MCF 10A (cell line): Measurements from ENCODE around the gene UBE3C. TPM values are rescaled to one million over a fixed set of nuclear protein-coding genes. Genes with fewer than 3 reads are reported as not detected.

Experiments
- BruUV-seq: library from RNA; stranded (reverse); fragments of 400-500 nt; replicated peaks from 2 replicates; lab custom pipeline; 2021; lab: Mats Ljungman, UMichigan
- CTCF ChIA-PET: fragments of 300-600 bp; sonication (Branson Sonifier 250); formaldehyde crosslinking; extraction: SDS; loops from one replicate; lab custom pipeline; 2021; ENCODE audit warnings: antibody characterized with exemption, inconsistent platforms; lab: Yijun Ruan, JAX
- POLR2A ChIA-PET: fragments of 300-600, 350-650 bp; sonication (Branson Sonifier 250); formaldehyde crosslinking; extraction: SDS; loops from one replicate; lab custom pipeline; 2020; ENCODE audit warnings: antibody characterized with exemption, inconsistent platforms; lab: Yijun Ruan, JAX
- DNase-seq: peaks from one replicate; pipeline ENCODE4 v3.0.0-alpha.2; 2018; ENCODE audit not compliant: unreplicated experiment
- H3K27ac Mint-ChIP-seq: one replicate; pipeline ENCODE4 v1.8.0; 2022; ENCODE audit warnings: mild to moderate bottlenecking, low read depth, mixed read lengths; ENCODE audit not compliant: unreplicated experiment
- H3K27me3 Mint-ChIP-seq: one replicate; pipeline ENCODE4 v1.8.0; 2022; ENCODE audit warnings: mixed read lengths; ENCODE audit not compliant: insufficient read depth, unreplicated experiment
- H3K36me3 Mint-ChIP-seq: one replicate; pipeline ENCODE4 v1.8.0; 2022; ENCODE audit warnings: mild to moderate bottlenecking, moderate library complexity, mixed read lengths; ENCODE audit not compliant: insufficient read depth, unreplicated experiment
- H3K4me1 Mint-ChIP-seq: one replicate; pipeline ENCODE4 v1.8.0; 2022; ENCODE audit warnings: mixed read lengths; ENCODE audit not compliant: insufficient read depth, unreplicated experiment
- H3K4me3 Mint-ChIP-seq: one replicate; pipeline ENCODE4 v1.8.0; 2022; ENCODE audit warnings: mild to moderate bottlenecking, moderate library complexity, mixed read lengths; ENCODE audit not compliant: unreplicated experiment
- H3K9me3 Mint-ChIP-seq: one replicate; pipeline ENCODE4 v1.8.0; 2022; ENCODE audit warnings: mixed read lengths; ENCODE audit not compliant: unreplicated experiment
- intact Hi-C: fragments of 100-400 bp; cut with micrococcal nuclease; formaldehyde crosslinking; loops from 2 replicates; pipeline ENCODE4 v1.14.1; 2022
- total RNA-seq: library from RNA; stranded (reverse); gene quantifications from 2 replicates; pipeline ENCODE4 v1.2.3, GENCODE V29; 2022
- TF ChIP-seq, protein P1 (sequence below): fragments of 200-600 bp; IDR thresholded peaks from one replicate; pipeline ENCODE4 v1.8.0; 2022; ENCODE audit warnings: antibody characterized with exemption, mild to moderate bottlenecking; ENCODE audit not compliant: unreplicated experiment

UBE3C gene
- total RNA-seq, 1 experiment from 2014 or later, result 72.8 TPM

DNA sequence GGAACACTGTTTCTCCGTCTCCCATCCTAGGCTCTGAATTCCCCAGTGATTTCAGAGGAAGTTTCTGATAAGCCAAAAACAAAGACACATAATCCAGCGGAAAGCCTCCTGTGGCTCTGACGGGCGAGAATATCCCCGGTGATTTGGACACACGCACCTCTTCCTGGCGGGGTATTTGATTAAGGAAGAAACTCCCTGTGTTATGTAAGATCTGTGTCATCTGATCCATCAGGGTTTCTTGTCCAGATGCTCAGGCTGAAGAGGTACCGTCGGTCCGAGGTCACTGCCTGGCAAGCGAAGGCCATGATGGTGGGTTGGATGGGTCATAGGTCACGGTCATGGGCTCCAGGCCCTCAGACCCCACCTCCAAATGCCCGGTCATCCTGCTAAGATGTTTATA lies 158.5 kb downstream of the UBE3C start:
- Mint-ChIP-seq H3K9me3 (no peaks in the 10 kb centered on the region), H3K36me3 (no peaks in the 10 kb centered on the region), H3K27ac (no peak overlapping the region), H3K4me3 (no peak overlapping the region), H3K27me3 (no peaks in the 10 kb centered on the region), H3K4me1 (peaks cover 28% of the 10 kb centered on the region)
- intact Hi-C loops, result no loop called here
- no TSS peak for BruUV-seq
- TF ChIP-seq, protein P1, sequence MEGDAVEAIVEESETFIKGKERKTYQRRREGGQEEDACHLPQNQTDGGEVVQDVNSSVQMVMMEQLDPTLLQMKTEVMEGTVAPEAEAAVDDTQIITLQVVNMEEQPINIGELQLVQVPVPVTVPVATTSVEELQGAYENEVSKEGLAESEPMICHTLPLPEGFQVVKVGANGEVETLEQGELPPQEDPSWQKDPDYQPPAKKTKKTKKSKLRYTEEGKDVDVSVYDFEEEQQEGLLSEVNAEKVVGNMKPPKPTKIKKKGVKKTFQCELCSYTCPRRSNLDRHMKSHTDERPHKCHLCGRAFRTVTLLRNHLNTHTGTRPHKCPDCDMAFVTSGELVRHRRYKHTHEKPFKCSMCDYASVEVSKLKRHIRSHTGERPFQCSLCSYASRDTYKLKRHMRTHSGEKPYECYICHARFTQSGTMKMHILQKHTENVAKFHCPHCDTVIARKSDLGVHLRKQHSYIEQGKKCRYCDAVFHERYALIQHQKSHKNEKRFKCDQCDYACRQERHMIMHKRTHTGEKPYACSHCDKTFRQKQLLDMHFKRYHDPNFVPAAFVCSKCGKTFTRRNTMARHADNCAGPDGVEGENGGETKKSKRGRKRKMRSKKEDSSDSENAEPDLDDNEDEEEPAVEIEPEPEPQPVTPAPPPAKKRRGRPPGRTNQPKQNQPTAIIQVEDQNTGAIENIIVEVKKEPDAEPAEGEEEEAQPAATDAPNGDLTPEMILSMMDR, result no peak
- POLR2A ChIA-PET, result no interaction called here
- no peak for DNase-seq
- CTCF ChIA-PET, result interaction anchor here (0.7 kb wide), 1 partner anchor 42 kb away, joined by 3 read pairs; no protein-coding TSS in a partner anchor

DNA sequence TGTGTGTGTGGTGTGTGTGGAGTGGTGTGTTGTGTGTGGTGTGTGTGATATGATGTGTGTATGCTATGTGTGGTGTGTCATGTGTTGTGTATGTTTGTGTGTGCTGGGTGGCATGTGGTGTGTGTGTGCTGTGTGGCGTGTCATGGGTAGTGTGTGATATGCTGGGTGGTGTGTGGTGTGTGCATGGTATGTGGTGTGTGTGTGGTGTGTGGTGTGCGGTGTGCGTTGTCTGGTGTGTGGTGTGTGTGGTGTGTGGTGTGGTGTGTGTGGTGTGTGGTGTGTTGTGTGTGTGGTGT lies 160.5 kb downstream of the UBE3C start:
- H3K4me1 Mint-ChIP-seq, result peaks cover 26% of the 10 kb centered on the region
- TF ChIP-seq, protein P1, result no peak
- BruUV-seq, result no TSS peak
- intact Hi-C loops, result no loop called here
- POLR2A ChIA-PET, result interaction anchor here (0.6 to 2.5 kb wide), 4 partner anchors 15 to 40 kb away, joined by 3 to 15 read pairs (median 4); no protein-coding TSS in a partner anchor
- no peaks in the 10 kb centered on the region for H3K36me3 Mint-ChIP-seq
- peak overlapping the region; percentile 68 for H3K4me3 Mint-ChIP-seq
- no peak for DNase-seq
- H3K27me3 Mint-ChIP-seq, result no peaks in the 10 kb centered on the region
- CTCF ChIA-PET, result interaction anchor here (1.0 to 2.3 kb wide), 3 partner anchors 12 to 40 kb away, joined by 3 to 15 read pairs (median 3); no protein-coding TSS in a partner anchor
- H3K27ac Mint-ChIP-seq, result peak overlapping the region; percentile 78
- no peaks in the 10 kb centered on the region for H3K9me3 Mint-ChIP-seq

DNA sequence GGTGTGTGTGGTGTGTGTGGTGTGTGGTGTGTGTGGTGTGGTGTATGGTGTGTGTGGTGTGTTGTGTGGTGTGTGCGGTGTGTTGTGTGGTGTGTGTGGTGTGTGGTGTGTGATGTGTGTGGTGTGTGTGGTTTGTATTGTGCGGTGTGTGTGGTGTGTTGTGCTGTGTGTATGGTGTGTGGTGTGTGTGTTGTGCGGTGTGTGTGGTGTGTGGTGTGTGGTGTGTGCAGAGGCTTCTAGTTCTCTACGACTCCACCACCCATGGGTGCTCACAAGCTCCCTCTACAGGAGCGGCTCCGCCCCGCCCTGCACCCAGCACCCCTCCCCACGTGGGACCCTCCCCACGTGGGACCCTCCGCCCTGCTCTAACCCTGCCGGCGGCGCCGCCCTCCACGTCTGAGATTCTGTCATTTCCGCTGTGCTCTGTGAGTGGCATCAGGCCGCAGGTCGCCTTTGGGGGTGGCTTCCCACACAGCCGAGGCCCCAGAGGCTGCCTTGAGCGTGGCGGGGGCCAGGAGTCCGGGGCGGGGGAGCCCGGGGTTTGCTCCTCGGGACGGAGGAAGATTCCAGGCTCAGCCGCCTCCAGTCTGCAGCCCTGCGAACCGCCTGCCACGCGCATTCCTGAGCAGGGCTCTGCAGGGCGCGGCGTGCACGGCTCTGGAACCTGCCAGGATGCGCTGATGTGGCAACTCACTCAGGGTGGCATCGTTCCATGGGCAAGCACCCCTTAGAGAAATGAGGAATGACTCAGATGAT lies 161.1 kb downstream of the UBE3C start:
- H3K9me3 Mint-ChIP-seq, result no peaks in the 10 kb centered on the region
- TF ChIP-seq, protein P1, result peak; percentile 50
- peak overlapping the region; percentile 78 for H3K27ac Mint-ChIP-seq
- peaks cover 26% of the 10 kb centered on the region for H3K4me1 Mint-ChIP-seq
- DNase-seq, result peak; percentile 94
- intact Hi-C loops, result loop anchor here (1.0 kb wide), 1 partner anchor 41 kb away; no protein-coding TSS in a partner anchor
- H3K27me3 Mint-ChIP-seq, result no peaks in the 10 kb centered on the region
- ChIA-PET POLR2A (interaction anchor here (0.6 to 2.5 kb wide), 7 partner anchors 9 to 39 kb away, joined by 3 to 15 read pairs (median 3); no protein-coding TSS in a partner anchor), CTCF (interaction anchor here (0.7 to 2.3 kb wide), 6 partner anchors 12 to 55 kb away, joined by 3 to 15 read pairs (median 4); no protein-coding TSS in a partner anchor)
- H3K4me3 Mint-ChIP-seq, result peak overlapping the region; percentile 68
- no peaks in the 10 kb centered on the region for H3K36me3 Mint-ChIP-seq
- no TSS peak for BruUV-seq

DNA sequence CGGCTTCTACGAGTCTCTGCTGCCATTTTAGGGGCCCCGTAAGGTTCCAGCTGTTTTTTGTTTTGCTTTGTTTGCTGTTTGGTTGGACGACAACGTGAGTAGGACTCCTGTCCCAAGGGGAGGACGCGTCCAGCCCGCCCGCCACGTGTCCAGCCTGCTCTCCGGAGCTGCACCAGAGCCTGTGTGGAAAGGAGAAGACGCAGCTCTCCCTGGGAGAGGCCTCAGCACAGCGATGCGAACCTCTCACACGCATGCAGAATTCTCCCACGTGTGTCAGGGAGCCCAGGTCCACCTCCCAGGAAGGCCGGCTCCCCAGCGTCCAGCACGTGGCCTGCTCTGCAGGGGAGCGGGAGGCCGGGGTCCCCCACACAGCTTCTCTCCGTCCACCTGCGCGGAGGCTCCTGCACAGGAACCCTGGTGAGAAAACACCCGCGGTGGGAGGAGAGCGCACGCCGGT lies 161.7 kb downstream of the UBE3C start:
- no peak overlapping the region for H3K4me3 Mint-ChIP-seq
- H3K27me3 Mint-ChIP-seq, result no peaks in the 10 kb centered on the region
- H3K4me1 Mint-ChIP-seq, result peaks cover 26% of the 10 kb centered on the region
- DNase-seq, result no peak
- intact Hi-C loops, result loop anchor here (1.0 kb wide), 1 partner anchor 40 kb away; no protein-coding TSS in a partner anchor
- ChIA-PET POLR2A (interaction anchor here (0.8 to 2.5 kb wide), 6 partner anchors 9 to 38 kb away, joined by 3 to 15 read pairs (median 4); no protein-coding TSS in a partner anchor), CTCF (interaction anchor here (0.7 to 2.3 kb wide), 6 partner anchors 13 to 54 kb away, joined by 3 to 15 read pairs (median 4); no protein-coding TSS in a partner anchor)
- peak overlapping the region; percentile 78 for H3K27ac Mint-ChIP-seq
- TF ChIP-seq, protein P1, result no peak
- no peaks in the 10 kb centered on the region for H3K9me3 Mint-ChIP-seq
- no peaks in the 10 kb centered on the region for H3K36me3 Mint-ChIP-seq
- no TSS peak for BruUV-seq
